Uterus (tissue), 4 donors: ENCODE data around the gene GRIN2D. TPM values are rescaled to one million over a fixed set of nuclear protein-coding genes. Genes with fewer than 3 reads are reported as not detected.

ENCODE experiments used
- DNase-seq, 2 donors: peaks; one replicate each; pipeline ENCODE4 v3.0.0-alpha.2; 2019 to 2020
- H3K27ac ChIP-seq, 2 donors: fragments of 200-600 bp; sonication (generic); 1 replicate in 1 of 2; 2 replicates in 1 of 2; pipeline ENCODE4 v1.5.1; 2016 to 2018
- H3K27me3 ChIP-seq, 2 donors: fragments of 200-600 bp; sonication (generic); one replicate each; pipeline ENCODE4 v1.5.1; 2018 to 2019; ENCODE audit warnings: control low read depth in 1 of 2
- H3K36me3 ChIP-seq, 2 donors: fragments of 200-600 bp; sonication (generic); one replicate each; pipeline ENCODE4 v1.5.1; 2019; ENCODE audit warnings: control low read depth in 1 of 2
- H3K4me1 ChIP-seq, 2 donors: fragments of 200-600 bp; sonication (generic); one replicate each; pipeline ENCODE4 v1.5.1; 2018 to 2019; ENCODE audit warnings: control low read depth in 1 of 2
- H3K4me3 ChIP-seq, 2 donors: fragments of 200-600 bp; sonication (generic); 1 replicate in 1 of 2; 2 replicates in 1 of 2; pipeline ENCODE4 v1.5.1; 2018 to 2019; ENCODE audit warnings: mild to moderate bottlenecking in 1 of 2
- H3K9me3 ChIP-seq, 2 donors: fragments of 200-600 bp; sonication (generic); one replicate each; pipeline ENCODE4 v1.5.1; 2019; ENCODE audit warnings: control low read depth in 1 of 2
- CTCF ChIP-seq, 4 experiments: fragments of 200-600 bp in 2 of 4; fragments of 450-650 bp in 2 of 4; sonication (generic) in 2 of 4; IDR thresholded peaks; one replicate each; pipeline ENCODE4 v1.5.1; 2016 to 2019; ENCODE audit warnings: antibody characterized with exemption in 4 of 4, mild to moderate bottlenecking in 2 of 4, moderate library complexity in 1 of 4
- POLR2A ChIP-seq, 2 donors: fragments of 450-650 bp; IDR thresholded peaks; one replicate each; pipeline ENCODE4 v1.6.1; 2016; ENCODE audit warnings: antibody characterized with exemption in 2 of 2, mild to moderate bottlenecking in 1 of 2, moderate library complexity in 1 of 2
- intact Hi-C: fragments of 100-400 bp; cut with DNase I; formaldehyde crosslinking; loops from one replicate; pipeline ENCODE4 v1.15.1; 2023; ENCODE audit warnings: low total_unique reads
- total RNA-seq, 4 donors: library from RNA; depleted of rRNA in 3 of 4; stranded (reverse); fragments of >200 nt in 3 of 4; gene quantifications; one replicate each; pipeline versions ENCODE4 v1.1.0 to v1.2.4, GENCODE V29; 2014 to 2023
- donor health status: DM: yes; HTN: yes; CAD: no.

Gene GRIN2D
- total RNA-seq, 4 donors from 2014 or later = under 0.01 to 2.4 (median 0.21) TPM; not detected in 1

DNA sequence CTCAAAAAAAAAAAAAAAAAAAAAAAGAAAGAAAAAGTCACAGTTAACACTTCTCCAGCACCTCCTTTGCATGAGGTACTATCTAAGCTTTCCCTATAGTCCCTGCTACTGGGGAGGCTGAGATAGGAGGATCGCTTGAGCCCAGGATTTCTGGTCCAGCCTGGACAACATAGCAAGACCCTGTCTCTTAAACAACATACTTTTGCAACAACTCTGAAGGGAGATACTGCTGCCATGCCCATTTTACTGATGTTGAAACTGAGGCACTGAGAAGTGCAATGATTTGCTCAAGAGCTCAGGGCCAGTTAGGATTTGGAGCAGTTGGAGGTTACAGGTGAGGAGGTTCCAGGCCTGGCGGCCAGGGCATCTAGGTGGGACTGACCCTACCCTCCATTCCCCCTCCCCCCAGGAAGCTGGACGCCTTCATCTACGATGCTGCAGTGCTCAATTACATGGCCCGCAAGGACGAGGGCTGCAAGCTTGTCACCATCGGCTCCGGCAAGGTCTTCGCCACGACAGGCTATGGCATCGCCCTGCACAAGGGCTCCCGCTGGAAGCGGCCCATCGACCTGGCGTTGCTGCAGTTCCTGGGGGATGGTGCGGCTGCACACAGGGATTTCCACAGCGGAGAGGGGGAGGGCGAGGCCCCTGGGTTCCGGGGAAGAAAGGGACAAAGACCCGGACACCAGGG, 48.0 kb downstream of the GRIN2D start:
- DNase-seq = no peak
- Histone ChIP-seq H3K27me3 (peaks cover 0 to 2% of the 10 kb centered on the region in 2 donors), H3K27ac (no peak overlapping the region), H3K9me3 (no peaks in the 10 kb centered on the region), H3K4me3 (no peak overlapping the region), H3K4me1 (no peaks in the 10 kb centered on the region), H3K36me3 (no peaks in the 10 kb centered on the region)
- intact Hi-C loops = loop anchor here (10.0 kb wide), 1 partner anchor 47 kb away; the partner anchor contains the start of genes GRIN2D and KDELR1
- no peak for TF ChIP-seq POLR2A (IDR thresholded peaks at IDR 0.05)
- no peak for TF ChIP-seq CTCF (IDR thresholded peaks at IDR 0.05)

- Histone ChIP-seq H3K9me3 (no peaks in the 10 kb centered on the region), H3K27me3 (peaks cover 0 to 2% of the 10 kb centered on the region in 2 donors), H3K4me3 (no peak overlapping the region), H3K4me1 (no peaks in the 10 kb centered on the region), H3K27ac (no peak overlapping the region), H3K36me3 (no peaks in the 10 kb centered on the region)
- TF ChIP-seq CTCF (IDR thresholded peaks at IDR 0.05) (no peak), POLR2A (IDR thresholded peaks at IDR 0.05) (no peak)
- no peak for DNase-seq
- intact Hi-C loops = loop anchor here (10.0 kb wide), 1 partner anchor 48 kb away; the partner anchor contains the start of genes GRIN2D and KDELR1
Observed at GRCh38 chr19:48442116-48443035, 48.9 kb downstream of the GRIN2D start.

DNA sequence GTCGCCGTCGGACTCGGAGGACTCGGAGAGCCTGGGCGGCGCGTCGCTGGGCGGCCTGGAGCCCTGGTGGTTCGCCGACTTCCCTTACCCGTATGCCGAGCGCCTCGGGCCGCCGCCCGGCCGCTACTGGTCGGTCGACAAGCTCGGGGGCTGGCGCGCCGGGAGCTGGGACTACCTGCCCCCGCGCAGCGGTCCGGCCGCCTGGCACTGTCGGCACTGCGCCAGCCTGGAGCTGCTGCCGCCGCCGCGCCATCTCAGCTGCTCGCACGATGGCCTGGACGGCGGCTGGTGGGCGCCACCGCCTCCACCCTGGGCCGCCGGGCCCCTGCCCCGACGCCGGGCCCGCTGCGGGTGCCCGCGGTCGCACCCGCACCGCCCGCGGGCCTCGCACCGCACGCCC, 49.8 kb downstream of the GRIN2D start:
- DNase-seq = no peak
- intact Hi-C loops = loop anchor here (10.0 kb wide), 1 partner anchor 48 kb away; the partner anchor contains the start of genes GRIN2D and KDELR1
- Histone ChIP-seq H3K36me3 (no peaks in the 10 kb centered on the region), H3K9me3 (no peaks in the 10 kb centered on the region), H3K27me3 (peaks cover 0 to 2% of the 10 kb centered on the region in 2 donors), H3K27ac (no peak overlapping the region), H3K4me1 (no peaks in the 10 kb centered on the region), H3K4me3 (no peak overlapping the region)
- TF ChIP-seq CTCF (IDR thresholded peaks at IDR 0.05) (no peak), POLR2A (IDR thresholded peaks at IDR 0.05) (no peak)

Other genes with a start within 250 kb of the GRIN2D start
- gene LIG1, start 223.3 kb upstream of the GRIN2D start, total RNA-seq = 10 to 100 TPM in 3 of 4 donors, 1 to 10 TPM in 1; 5.9 to 96.1 (median 28.1) TPM
- gene ZSWIM9, start 223.0 kb upstream of the GRIN2D start, total RNA-seq = 10 to 100 TPM in 1 of 4 donors, 1 to 10 TPM in 2, under 1 TPM in 1; 0.59 to 13.2 (median 4.2) TPM
- 10 to 100 TPM; 18.8 to 80.2 (median 53.0) TPM for gene CARD8, start 137.8 kb upstream of the GRIN2D start, total RNA-seq
- gene ZNF114, start 123.6 kb upstream of the GRIN2D start, total RNA-seq = 10 to 100 TPM in 1 of 4 donors, 1 to 10 TPM in 1, under 1 TPM in 1, not detected in 1; under 0.01 to 15.3 (median 2.0) TPM
- 100 to 1,000 TPM in 1 of 4 donors, 10 to 100 TPM in 3; 23.8 to 147 (median 45.2) TPM for gene EMP3, start 68.1 kb upstream of the GRIN2D start, total RNA-seq
- gene TMEM143, start 29.7 kb upstream of the GRIN2D start, total RNA-seq = 1 to 10 TPM in 3 of 4 donors, under 1 TPM in 1; 0.88 to 6.7 (median 5.8) TPM
- gene SYNGR4, start 29.3 kb upstream of the GRIN2D start, total RNA-seq = not detected
- gene KDELR1, start 2.1 kb upstream of the GRIN2D start, total RNA-seq = 100 to 1,000 TPM in 2 of 4 donors, 10 to 100 TPM in 2; 58.5 to 137 (median 89.3) TPM
- 10 to 100 TPM in 2 of 4 donors, 1 to 10 TPM in 2; 7.7 to 33.8 (median 21.3) TPM for gene GRWD1, start 52.3 kb downstream of the GRIN2D start, total RNA-seq
- gene KCNJ14, start 61.9 kb downstream of the GRIN2D start, total RNA-seq = 1 to 10 TPM in 2 of 4 donors, under 1 TPM in 1, not detected in 1; 0.29 to 2.2 (median 1.2) TPM
- gene CYTH2, start 75.7 kb downstream of the GRIN2D start, total RNA-seq = 10 to 100 TPM in 3 of 4 donors, 1 to 10 TPM in 1; 7.2 to 70.3 (median 36.5) TPM
- gene LMTK3, start 118.2 kb downstream of the GRIN2D start, total RNA-seq = under 1 TPM in 2 of 4 donors, not detected in 2; 0.28 to 0.52 TPM
- gene SULT2B1, start 158.5 kb downstream of the GRIN2D start, total RNA-seq = under 1 TPM in 1 of 4 donors, not detected in 3; 0.41 TPM
- not detected for gene SPACA4, start 213.1 kb downstream of the GRIN2D start, total RNA-seq
- gene FAM83E, start 221.4 kb downstream of the GRIN2D start, total RNA-seq = 1 to 10 TPM in 2 of 4 donors, not detected in 2; 1.8 TPM
- 1,000 to 10,000 TPM; 1,515 to 5,795 (median 3,195) TPM for gene RPL18, start 225.5 kb downstream of the GRIN2D start, total RNA-seq
- gene SPHK2, start 225.8 kb downstream of the GRIN2D start, total RNA-seq = 10 to 100 TPM; 10.0 to 27.2 (median 21.7) TPM
- gene DBP, start 243.7 kb downstream of the GRIN2D start, total RNA-seq = 10 to 100 TPM in 2 of 4 donors, 1 to 10 TPM in 1, not detected in 1; 3.1 to 29.8 (median 11.3) TPM